ENCODE data around the gene AFDN.

The AFDN gene

GRCh38 chr6:167826896-167827582 is at the start of gene AFDN:
TSS of gene AFDN (plus strand) at chr6:167826911. CDS start at chr6:167827133, 222 bp downstream.
- DNase-seq (ENCODE audit: low read depth in 3 of 3): peak in 1 of 3 experiments; percentile 13

GRCh38 chr6:167778497-167779128 is 48.1 kb upstream of the AFDN start:
- DNase-seq (ENCODE audit: low read depth in 3 of 3): no peak

- DNase-seq (ENCODE audit: low read depth in 3 of 3): no peak
Measured at GRCh38 chr6:167779129-167779992, 47.4 kb upstream of the AFDN start.

- no peak for DNase-seq (ENCODE audit: low read depth in 3 of 3)
Measured at GRCh38 chr6:167779993-167780655, 46.6 kb upstream of the AFDN start.

- no peak for DNase-seq (ENCODE audit: low read depth in 3 of 3)
Measured at GRCh38 chr6:167781066-167781767, 45.5 kb upstream of the AFDN start.

- DNase-seq (ENCODE audit: low read depth in 3 of 3): no peak
Measured at GRCh38 chr6:167781868-167782267, 44.8 kb upstream of the AFDN start.

- DNase-seq (ENCODE audit: low read depth in 3 of 3): no peak
Measured at GRCh38 chr6:167782698-167783517, 43.8 kb upstream of the AFDN start.

- no peak for DNase-seq (ENCODE audit: low read depth in 3 of 3)
Measured at GRCh38 chr6:167786853-167787675, 39.6 kb upstream of the AFDN start.

GRCh38 chr6:167787896-167788562 is 38.7 kb upstream of the AFDN start:
- no peak for DNase-seq (ENCODE audit: low read depth in 3 of 3)

GRCh38 chr6:167788563-167788903 is 38.2 kb upstream of the AFDN start:
- DNase-seq (ENCODE audit: low read depth in 3 of 3): no peak

GRCh38 chr6:167789358-167789757 is 37.4 kb upstream of the AFDN start:
- DNase-seq (ENCODE audit: low read depth in 3 of 3): no peak

- DNase-seq (ENCODE audit: low read depth in 3 of 3): no peak
Measured at GRCh38 chr6:167791091-167791779, 35.5 kb upstream of the AFDN start.

GRCh38 chr6:167791780-167792478 is 34.8 kb upstream of the AFDN start:
- DNase-seq (ENCODE audit: low read depth in 3 of 3): no peak

- no peak for DNase-seq (ENCODE audit: low read depth in 3 of 3)
Measured at GRCh38 chr6:167793421-167793820, 33.3 kb upstream of the AFDN start.

GRCh38 chr6:167794161-167795157 is 32.3 kb upstream of the AFDN start:
- no peak for DNase-seq (ENCODE audit: low read depth in 3 of 3)

- DNase-seq (ENCODE audit: low read depth in 3 of 3): no peak
Measured at GRCh38 chr6:167795321-167795811, 31.3 kb upstream of the AFDN start.

- DNase-seq (ENCODE audit: low read depth in 3 of 3): no peak
Measured at GRCh38 chr6:167795874-167796191, 30.9 kb upstream of the AFDN start.
